Measurements from ENCODE around the gene PTGER1. TPM values are rescaled to one million over a fixed set of nuclear protein-coding genes. Genes with fewer than 3 reads are reported as not detected.

PTGER1 gene
- polyA plus RNA-seq, 1 donor (not counting 4 experiments of a cell fraction or from before 2014, with no cell fraction given), result not detected

DNA sequence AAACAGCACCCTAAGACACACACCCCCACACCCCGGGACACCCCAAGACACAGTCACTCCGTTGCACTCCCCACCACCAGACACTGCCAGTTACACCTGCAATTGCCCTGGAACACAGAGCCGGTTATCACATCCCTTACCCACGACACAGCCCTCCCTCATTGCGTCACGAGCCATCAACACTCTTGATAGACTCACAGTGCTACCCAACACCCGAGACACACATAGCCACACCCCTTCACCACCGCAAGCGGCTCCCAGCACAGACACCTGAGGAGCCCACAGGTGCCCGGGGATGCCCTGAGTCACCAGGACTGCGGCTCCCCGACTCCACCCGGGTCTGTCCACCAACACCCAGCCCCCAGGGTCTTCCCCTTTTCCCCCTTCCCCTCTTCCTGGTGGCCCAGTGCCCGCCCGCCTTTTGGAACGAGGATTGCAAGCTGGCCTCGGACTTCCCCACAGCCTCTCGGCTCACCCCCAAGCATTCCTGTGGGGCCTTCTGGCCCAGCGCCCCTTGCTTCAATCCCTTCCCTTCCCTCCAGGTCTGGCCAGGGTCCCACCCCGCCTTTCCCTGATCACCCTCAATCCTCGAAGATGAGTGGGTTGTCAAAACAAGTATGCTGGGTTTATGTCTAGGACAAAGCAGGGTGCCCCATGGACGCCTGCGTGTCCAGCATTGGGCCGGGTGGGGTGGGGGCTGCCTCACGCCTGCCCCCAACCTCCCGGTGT is 1.7 kb upstream of the PTGER1 start:
- no peak overlapping the region for H2AFZ ChIP-seq (ENCODE audit: control insufficient read depth, low read length)
- peak; percentile 80 for DNase-seq (ENCODE audit: low read depth, low spot score)
- H3K36me3 ChIP-seq (ENCODE audit: control insufficient read depth in 2 of 2, extremely low read depth in 1 of 2, insufficient read depth in 2 of 2, low read length in 2 of 2), result peaks cover 19 to 36% of the 10 kb centered on the region in 2 experiments
- H3K9me1 ChIP-seq (ENCODE audit: control insufficient read depth, extremely low read depth, insufficient read depth, low read length), result no peaks in the 10 kb centered on the region
- H3K4me2 ChIP-seq (ENCODE audit: control insufficient read depth, extremely low read depth, insufficient read depth, low read depth, low read length), result peak overlapping the region; percentile 27
- peak; percentile 81 for FAIRE-seq
- peaks cover 26% of the 10 kb centered on the region for H3K4me1 ChIP-seq (ENCODE audit: control insufficient read depth, extremely low read depth, insufficient read depth, low read length)
- no peak overlapping the region for H3K4me3 ChIP-seq (ENCODE audit: control insufficient read depth in 2 of 3, extremely low read depth in 1 of 3, insufficient read depth in 2 of 3, low read depth in 1 of 3, low read length in 3 of 3)
- H3K27ac ChIP-seq (ENCODE audit: control insufficient read depth, insufficient read depth, low read length), result peak overlapping the region; percentile 26
- H3K27me3 ChIP-seq (ENCODE audit: control insufficient read depth, extremely low read depth, insufficient read depth, low read length), result peaks cover 6% of the 10 kb centered on the region
- no peak for TF ChIP-seq EZH2 (IDR thresholded peaks at IDR 0.05; ENCODE audit: low read length)
- TF ChIP-seq, protein P1, sequence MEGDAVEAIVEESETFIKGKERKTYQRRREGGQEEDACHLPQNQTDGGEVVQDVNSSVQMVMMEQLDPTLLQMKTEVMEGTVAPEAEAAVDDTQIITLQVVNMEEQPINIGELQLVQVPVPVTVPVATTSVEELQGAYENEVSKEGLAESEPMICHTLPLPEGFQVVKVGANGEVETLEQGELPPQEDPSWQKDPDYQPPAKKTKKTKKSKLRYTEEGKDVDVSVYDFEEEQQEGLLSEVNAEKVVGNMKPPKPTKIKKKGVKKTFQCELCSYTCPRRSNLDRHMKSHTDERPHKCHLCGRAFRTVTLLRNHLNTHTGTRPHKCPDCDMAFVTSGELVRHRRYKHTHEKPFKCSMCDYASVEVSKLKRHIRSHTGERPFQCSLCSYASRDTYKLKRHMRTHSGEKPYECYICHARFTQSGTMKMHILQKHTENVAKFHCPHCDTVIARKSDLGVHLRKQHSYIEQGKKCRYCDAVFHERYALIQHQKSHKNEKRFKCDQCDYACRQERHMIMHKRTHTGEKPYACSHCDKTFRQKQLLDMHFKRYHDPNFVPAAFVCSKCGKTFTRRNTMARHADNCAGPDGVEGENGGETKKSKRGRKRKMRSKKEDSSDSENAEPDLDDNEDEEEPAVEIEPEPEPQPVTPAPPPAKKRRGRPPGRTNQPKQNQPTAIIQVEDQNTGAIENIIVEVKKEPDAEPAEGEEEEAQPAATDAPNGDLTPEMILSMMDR (optimal IDR thresholded peaks at IDR 0.05 in 1 of 3, IDR thresholded peaks at IDR 0.05 in 1 of 3, conservative IDR thresholded peaks at IDR 0.05 in 1 of 3; ENCODE audit: extremely low read depth in 1 of 3, insufficient read depth in 2 of 3, low read length in 3 of 3), result no peak
- H3K79me2 ChIP-seq (ENCODE audit: control insufficient read depth, insufficient read depth, low read length), result peaks cover 2% of the 10 kb centered on the region
- H3K9me3 ChIP-seq (ENCODE audit: control insufficient read depth, low read depth, low read length), result no peaks in the 10 kb centered on the region
- peaks cover 5% of the 10 kb centered on the region for H4K20me1 ChIP-seq (ENCODE audit: control insufficient read depth, extremely low read depth, insufficient read depth, low read length)
- dilution Hi-C loops (cut with MboI; ENCODE audit: extremely low pct_ligation_motif_present, low sequenced_read_pairs), result no loop called here
- no peak overlapping the region for H3K9ac ChIP-seq (ENCODE audit: control insufficient read depth, extremely low read depth, insufficient read depth, low read length)

- peaks cover 18 to 33% of the 10 kb centered on the region in 2 experiments for H3K36me3 ChIP-seq (ENCODE audit: control insufficient read depth in 2 of 2, extremely low read depth in 1 of 2, insufficient read depth in 2 of 2, low read length in 2 of 2)
- FAIRE-seq (no peak), DNase-seq (ENCODE audit: low read depth, low spot score) (no peak)
- no peaks in the 10 kb centered on the region for H3K9me1 ChIP-seq (ENCODE audit: control insufficient read depth, extremely low read depth, insufficient read depth, low read length)
- TF ChIP-seq EZH2 (IDR thresholded peaks at IDR 0.05; ENCODE audit: low read length), result no peak
- TF ChIP-seq, protein P1 (optimal IDR thresholded peaks at IDR 0.05 in 1 of 3, IDR thresholded peaks at IDR 0.05 in 1 of 3, conservative IDR thresholded peaks at IDR 0.05 in 1 of 3; ENCODE audit: extremely low read depth in 1 of 3, insufficient read depth in 2 of 3, low read length in 3 of 3), result no peak
- H2AFZ ChIP-seq (ENCODE audit: control insufficient read depth, low read length), result no peak overlapping the region
- no peak overlapping the region for H3K4me3 ChIP-seq (ENCODE audit: control insufficient read depth in 2 of 3, extremely low read depth in 1 of 3, insufficient read depth in 2 of 3, low read depth in 1 of 3, low read length in 3 of 3)
- H3K79me2 ChIP-seq (ENCODE audit: control insufficient read depth, insufficient read depth, low read length), result no peaks in the 10 kb centered on the region
- dilution Hi-C loops (cut with MboI; ENCODE audit: extremely low pct_ligation_motif_present, low sequenced_read_pairs), result no loop called here
- peaks cover 6% of the 10 kb centered on the region for H3K27me3 ChIP-seq (ENCODE audit: control insufficient read depth, extremely low read depth, insufficient read depth, low read length)
- H3K9me3 ChIP-seq (ENCODE audit: control insufficient read depth, low read depth, low read length), result no peaks in the 10 kb centered on the region
- H3K4me2 ChIP-seq (ENCODE audit: control insufficient read depth, extremely low read depth, insufficient read depth, low read depth, low read length), result peak overlapping the region; percentile 20
- peaks cover 5% of the 10 kb centered on the region for H4K20me1 ChIP-seq (ENCODE audit: control insufficient read depth, extremely low read depth, insufficient read depth, low read length)
- peaks cover 26% of the 10 kb centered on the region for H3K4me1 ChIP-seq (ENCODE audit: control insufficient read depth, extremely low read depth, insufficient read depth, low read length)
- H3K9ac ChIP-seq (ENCODE audit: control insufficient read depth, extremely low read depth, insufficient read depth, low read length), result no peak overlapping the region
- H3K27ac ChIP-seq (ENCODE audit: control insufficient read depth, insufficient read depth, low read length), result peak overlapping the region; percentile 13
These were observed 1.1 kb upstream of the PTGER1 start for GRCh38 chr19:14476327-14476672.

Measured in keratinocyte (primary cell).